ENCODE measurements around the gene A4GNT. TPM values are rescaled to one million over a fixed set of nuclear protein-coding genes. Genes with fewer than 3 reads are reported as not detected.
"Not testable (repeated sequence)": the region's sequence is repeated elsewhere in the genome, so short reads cannot be mapped to it uniquely, and the experiment has no call there.

Gene A4GNT
- total RNA-seq, 1 donor from 2014 or later, result 0.41 TPM

GRCh38 chr3:138093721-138094120 is 38.5 kb downstream of the A4GNT start:
- DNase-seq (no peak), ATAC-seq (no peak)
- Histone ChIP-seq H3K36me3 (peaks cover 19% of the 10 kb centered on the region), H3K4me1 (no peaks in the 10 kb centered on the region), H3K9me3 (no peaks in the 10 kb centered on the region), H3K27ac (no peak overlapping the region), H3K27me3 (ENCODE audit: low read depth) (no peaks in the 10 kb centered on the region), H3K4me3 (no peak overlapping the region)
- intact Hi-C loops (cut with DNase I), result no loop called here
- TF ChIP-seq CTCF (IDR thresholded peaks at IDR 0.05), result no peak

DNA sequence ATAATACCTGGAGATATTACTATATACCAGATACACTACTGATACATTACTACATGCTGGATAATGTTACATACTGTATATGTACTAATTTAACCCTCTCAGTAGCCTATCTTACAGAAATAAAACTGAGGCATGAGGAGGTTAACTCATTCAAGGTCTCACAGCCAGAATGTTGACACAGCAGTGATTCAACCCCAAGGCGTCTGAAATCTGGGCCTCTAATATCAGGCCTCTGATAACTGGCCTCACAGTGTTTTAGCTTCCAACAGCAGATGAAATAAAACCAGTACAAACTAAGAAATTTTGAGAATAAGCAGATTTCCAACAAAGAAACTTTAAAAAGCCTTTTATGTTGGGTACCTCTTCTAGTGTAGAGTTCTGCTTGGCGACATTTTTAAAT is 40.2 kb downstream of the A4GNT start:
- H3K4me3 ChIP-seq, result no peak overlapping the region
- no peaks in the 10 kb centered on the region for H3K9me3 ChIP-seq
- no peak for DNase-seq
- intact Hi-C loops (cut with DNase I), result no loop called here
- no peaks in the 10 kb centered on the region for H3K4me1 ChIP-seq
- no peak overlapping the region for H3K27ac ChIP-seq
- no peak for ATAC-seq
- H3K36me3 ChIP-seq, result peaks cover 32% of the 10 kb centered on the region
- H3K27me3 ChIP-seq (ENCODE audit: low read depth), result no peaks in the 10 kb centered on the region
- TF ChIP-seq CTCF (IDR thresholded peaks at IDR 0.05), result no peak

GRCh38 chr3:138089091-138089490 is 43.1 kb downstream of the A4GNT start:
- no peak for TF ChIP-seq CTCF (IDR thresholded peaks at IDR 0.05)
- DNase-seq, result no peak
- no peak for ATAC-seq
- H3K4me1 ChIP-seq, result no peaks in the 10 kb centered on the region
- H3K4me3 ChIP-seq, result no peak overlapping the region
- no peaks in the 10 kb centered on the region for H3K27me3 ChIP-seq (ENCODE audit: low read depth)
- H3K36me3 ChIP-seq, result peaks cover 35% of the 10 kb centered on the region
- H3K27ac ChIP-seq, result no peak overlapping the region
- intact Hi-C loops (cut with DNase I), result no loop called here
- H3K9me3 ChIP-seq, result no peaks in the 10 kb centered on the region

GRCh38 chr3:138085745-138086144 is 46.4 kb downstream of the A4GNT start:
- H3K27me3 ChIP-seq (ENCODE audit: low read depth); H3K27ac ChIP-seq; H3K4me3 ChIP-seq; H3K4me1 ChIP-seq; intact Hi-C loops (cut with DNase I); ATAC-seq; DNase-seq; H3K9me3 ChIP-seq: not testable (repeated sequence)
- H3K36me3 ChIP-seq, result peaks cover 51% of the 10 kb centered on the region

GRCh38 chr3:138084196-138084595 is 48.0 kb downstream of the A4GNT start:
- peaks cover 67% of the 10 kb centered on the region for H3K36me3 ChIP-seq
- no peaks in the 10 kb centered on the region for H3K4me1 ChIP-seq
- ATAC-seq (no peak), DNase-seq (no peak)
- no peak for TF ChIP-seq CTCF (IDR thresholded peaks at IDR 0.05)
- intact Hi-C loops (cut with DNase I), result no loop called here
- no peaks in the 10 kb centered on the region for H3K9me3 ChIP-seq
- no peak overlapping the region for H3K4me3 ChIP-seq
- H3K27ac ChIP-seq, result no peak overlapping the region
- H3K27me3 ChIP-seq (ENCODE audit: low read depth), result no peaks in the 10 kb centered on the region

- intact Hi-C loops (cut with DNase I), result no loop called here
- no peak for ATAC-seq
- no peak overlapping the region for H3K4me3 ChIP-seq
- H3K27ac ChIP-seq, result no peak overlapping the region
- H3K36me3 ChIP-seq, result peaks cover 72% of the 10 kb centered on the region
- H3K27me3 ChIP-seq (ENCODE audit: low read depth), result no peaks in the 10 kb centered on the region
- no peak for TF ChIP-seq CTCF (IDR thresholded peaks at IDR 0.05)
- DNase-seq, result no peak
- H3K4me1 ChIP-seq, result no peaks in the 10 kb centered on the region
- H3K9me3 ChIP-seq, result no peaks in the 10 kb centered on the region
Measured at GRCh38 chr3:138082992-138083386, 49.2 kb downstream of the A4GNT start.

Data from lower lobe of right lung (tissue), 2 donors.